ENCODE results near the gene UCK1. TPM values are rescaled to one million over a fixed set of nuclear protein-coding genes. Genes with fewer than 3 reads are reported as not detected.

Gene UCK1
- total RNA-seq, 1 donor from 2014 or later, result 21.9 TPM

DNA sequence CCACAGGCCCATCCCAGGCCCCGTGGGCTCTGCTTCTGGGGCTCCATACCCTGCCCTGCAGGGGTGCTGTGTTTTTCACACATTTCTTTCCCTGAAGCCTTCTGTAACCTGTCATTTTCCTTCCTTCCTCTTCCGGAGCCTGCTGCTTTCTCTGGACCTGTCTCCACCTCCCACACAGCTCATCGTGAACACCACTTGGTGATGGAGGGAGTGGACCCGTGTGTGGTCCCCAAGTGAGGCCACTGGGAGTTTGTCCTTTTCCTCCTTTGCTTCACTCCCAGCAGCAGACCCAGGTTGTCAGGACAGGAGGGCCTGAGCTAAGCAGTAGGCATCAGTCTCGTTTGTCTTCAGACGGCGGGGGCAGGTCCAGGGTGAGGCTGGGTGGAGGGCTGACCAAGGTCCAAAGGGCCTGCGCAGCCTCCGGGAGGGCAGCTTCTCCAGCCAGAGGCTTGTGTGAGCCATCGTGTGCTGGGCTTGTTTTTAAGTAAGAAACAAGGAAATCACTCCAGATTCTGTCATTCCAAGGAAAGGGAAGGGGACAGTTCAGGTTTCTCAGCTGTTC is 34.1 kb downstream of the UCK1 start:
- H3K27ac Mint-ChIP-seq, result no peak overlapping the region
- TF ChIP-seq, protein P1, sequence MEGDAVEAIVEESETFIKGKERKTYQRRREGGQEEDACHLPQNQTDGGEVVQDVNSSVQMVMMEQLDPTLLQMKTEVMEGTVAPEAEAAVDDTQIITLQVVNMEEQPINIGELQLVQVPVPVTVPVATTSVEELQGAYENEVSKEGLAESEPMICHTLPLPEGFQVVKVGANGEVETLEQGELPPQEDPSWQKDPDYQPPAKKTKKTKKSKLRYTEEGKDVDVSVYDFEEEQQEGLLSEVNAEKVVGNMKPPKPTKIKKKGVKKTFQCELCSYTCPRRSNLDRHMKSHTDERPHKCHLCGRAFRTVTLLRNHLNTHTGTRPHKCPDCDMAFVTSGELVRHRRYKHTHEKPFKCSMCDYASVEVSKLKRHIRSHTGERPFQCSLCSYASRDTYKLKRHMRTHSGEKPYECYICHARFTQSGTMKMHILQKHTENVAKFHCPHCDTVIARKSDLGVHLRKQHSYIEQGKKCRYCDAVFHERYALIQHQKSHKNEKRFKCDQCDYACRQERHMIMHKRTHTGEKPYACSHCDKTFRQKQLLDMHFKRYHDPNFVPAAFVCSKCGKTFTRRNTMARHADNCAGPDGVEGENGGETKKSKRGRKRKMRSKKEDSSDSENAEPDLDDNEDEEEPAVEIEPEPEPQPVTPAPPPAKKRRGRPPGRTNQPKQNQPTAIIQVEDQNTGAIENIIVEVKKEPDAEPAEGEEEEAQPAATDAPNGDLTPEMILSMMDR (IDR thresholded peaks at IDR 0.05; ENCODE audit: unreplicated experiment), result no peak
- no peaks in the 10 kb centered on the region for H3K27me3 Mint-ChIP-seq (ENCODE audit: low read depth)
- H3K36me3 Mint-ChIP-seq, result peaks cover 20% of the 10 kb centered on the region
- no peaks in the 10 kb centered on the region for H3K9me3 Mint-ChIP-seq
- no peak for DNase-seq (ENCODE audit: low spot score in 2 of 2, unreplicated experiment in 2 of 2)
- no peaks in the 10 kb centered on the region for H3K4me1 Mint-ChIP-seq
- H3K4me3 Mint-ChIP-seq, result no peak overlapping the region

GRCh38 chr9:131495785-131496184 is 35.3 kb downstream of the UCK1 start:
- Mint-ChIP-seq H3K4me3 (no peak overlapping the region), H3K27ac (no peak overlapping the region), H3K27me3 (ENCODE audit: low read depth) (no peaks in the 10 kb centered on the region), H3K36me3 (peaks cover 28% of the 10 kb centered on the region), H3K4me1 (no peaks in the 10 kb centered on the region), H3K9me3 (no peaks in the 10 kb centered on the region)
- DNase-seq (ENCODE audit: low spot score in 2 of 2, unreplicated experiment in 2 of 2), result no peak
- TF ChIP-seq, protein P1 (IDR thresholded peaks at IDR 0.05; ENCODE audit: unreplicated experiment), result no peak

DNA sequence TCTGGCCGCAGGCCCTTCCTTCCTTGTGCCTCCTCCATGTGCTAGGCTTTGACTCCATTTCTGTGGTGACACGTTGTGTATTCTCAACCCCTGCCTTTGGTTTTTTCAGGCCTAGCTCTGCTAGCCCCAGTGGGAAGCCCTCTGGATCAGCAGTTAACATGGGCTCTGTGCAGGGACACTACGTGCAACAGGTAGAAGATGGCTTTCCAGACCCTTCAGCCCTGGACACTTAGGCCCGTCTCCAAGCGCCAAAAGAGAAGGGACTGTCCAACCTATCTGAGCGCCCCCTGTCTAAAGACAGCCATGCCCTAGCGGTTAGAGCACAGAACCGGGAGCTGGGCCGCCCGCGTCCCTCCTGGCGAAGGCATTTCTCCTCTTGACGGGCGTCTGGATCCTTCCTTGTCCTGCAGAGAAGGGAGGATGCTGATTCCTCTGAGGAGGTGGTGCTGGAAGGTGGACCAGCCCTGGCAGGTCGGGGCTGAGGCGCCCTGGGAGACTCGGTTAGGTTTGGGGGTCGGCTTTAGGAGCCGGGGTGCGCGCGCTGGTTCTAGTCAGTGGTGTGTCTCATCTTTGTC is 36.7 kb downstream of the UCK1 start:
- TF ChIP-seq, protein P1 (IDR thresholded peaks at IDR 0.05; ENCODE audit: unreplicated experiment), result no peak
- no peak overlapping the region for H3K4me3 Mint-ChIP-seq
- peaks cover 40% of the 10 kb centered on the region for H3K36me3 Mint-ChIP-seq
- no peak overlapping the region for H3K27ac Mint-ChIP-seq
- no peaks in the 10 kb centered on the region for H3K4me1 Mint-ChIP-seq
- DNase-seq (ENCODE audit: low spot score in 2 of 2, unreplicated experiment in 2 of 2), result no peak
- no peaks in the 10 kb centered on the region for H3K27me3 Mint-ChIP-seq (ENCODE audit: low read depth)
- no peaks in the 10 kb centered on the region for H3K9me3 Mint-ChIP-seq

GRCh38 chr9:131492070-131492469 is 39.0 kb downstream of the UCK1 start:
- Mint-ChIP-seq H3K36me3 (peaks cover 51% of the 10 kb centered on the region), H3K4me1 (no peaks in the 10 kb centered on the region), H3K9me3 (no peaks in the 10 kb centered on the region), H3K27me3 (ENCODE audit: low read depth) (no peaks in the 10 kb centered on the region), H3K4me3 (no peak overlapping the region), H3K27ac (peak overlapping the region; percentile 43)
- no peak for DNase-seq (ENCODE audit: low spot score in 2 of 2, unreplicated experiment in 2 of 2)
- TF ChIP-seq, protein P1 (IDR thresholded peaks at IDR 0.05; ENCODE audit: unreplicated experiment), result no peak

GRCh38 chr9:131491001-131491710 is 39.9 kb downstream of the UCK1 start:
- Mint-ChIP-seq H3K9me3 (no peaks in the 10 kb centered on the region), H3K27me3 (ENCODE audit: low read depth) (no peaks in the 10 kb centered on the region), H3K4me1 (no peaks in the 10 kb centered on the region), H3K36me3 (peaks cover 58% of the 10 kb centered on the region), H3K4me3 (no peak overlapping the region), H3K27ac (no peak overlapping the region)
- DNase-seq (ENCODE audit: low spot score in 2 of 2, unreplicated experiment in 2 of 2), result no peak
- TF ChIP-seq, protein P1 (IDR thresholded peaks at IDR 0.05; ENCODE audit: unreplicated experiment), result no peak

All from mesothelial cell of epicardium (in vitro differentiated cells).